Colonic mucosa (tissue), 4 donors: ENCODE measurements around the gene TRAF2. TPM values are rescaled to one million over a fixed set of nuclear protein-coding genes. Genes with fewer than 3 reads are reported as not detected.
"Not testable (repeated sequence)": the region's sequence is repeated elsewhere in the genome, so short reads cannot be mapped to it uniquely, and the experiment has no call there.

ENCODE experiments used
- DNase-seq: peaks from one replicate; pipeline ENCODE4 v3.0.0-alpha.2; 2020
- H3K27ac ChIP-seq: fragments of 200-600 bp; one replicate; pipeline ENCODE4 v1.8.0; 2021
- H3K27me3 ChIP-seq: fragments of 200-600 bp; one replicate; pipeline ENCODE4 v1.8.0; 2021
- H3K36me3 ChIP-seq: fragments of 200-600 bp; one replicate; pipeline ENCODE4 v1.8.0; 2021
- H3K4me1 ChIP-seq: fragments of 200-600 bp; one replicate; pipeline ENCODE4 v1.8.0; 2021; ENCODE audit warnings: mild to moderate bottlenecking
- H3K4me3 ChIP-seq: fragments of 200-600 bp; one replicate; pipeline ENCODE4 v1.8.0; 2021
- H3K9ac ChIP-seq, 2 donors: one replicate each; pipeline ENCODE4 v1.7.0; 2013; ENCODE audit warnings: control low read depth in 2 of 2, low read depth in 2 of 2, low read length in 2 of 2
- H3K9me3 ChIP-seq: fragments of 200-600 bp; one replicate; pipeline ENCODE4 v1.8.0; 2021
- intact Hi-C: fragments of 100-400 bp; cut with DNase I; formaldehyde crosslinking; loops from one replicate; pipeline ENCODE4 v1.14.1; 2022
- total RNA-seq, 2 donors: library from RNA; stranded (reverse); fragmentation: NEBNext Ultra II Directional in 1 of 2; extraction: Animal tissue kit (Norgen Biotek cat#: 25700) in 1 of 2; gene quantifications; one replicate each; pipeline ENCODE4 v1.2.1, GENCODE V29; 2021
- TF ChIP-seq, protein P1 (sequence below): fragments of 200-600 bp; IDR thresholded peaks from one replicate; pipeline ENCODE4 v1.8.0; 2022; ENCODE audit warnings: antibody characterized with exemption, mild to moderate bottlenecking
- donor health status: healthy.
- donor health status: DM: no; HTN: no; CAD: no.
- donor health status: DM: no; HTN: no; CAD: no.

TRAF2 gene
- total RNA-seq, 2 donors from 2014 or later: 22.4 to 50.6 TPM

GRCh38 chr9:136875155-136875554 lies 11.2 kb upstream of the TRAF2 start:
- TF ChIP-seq, protein P1, sequence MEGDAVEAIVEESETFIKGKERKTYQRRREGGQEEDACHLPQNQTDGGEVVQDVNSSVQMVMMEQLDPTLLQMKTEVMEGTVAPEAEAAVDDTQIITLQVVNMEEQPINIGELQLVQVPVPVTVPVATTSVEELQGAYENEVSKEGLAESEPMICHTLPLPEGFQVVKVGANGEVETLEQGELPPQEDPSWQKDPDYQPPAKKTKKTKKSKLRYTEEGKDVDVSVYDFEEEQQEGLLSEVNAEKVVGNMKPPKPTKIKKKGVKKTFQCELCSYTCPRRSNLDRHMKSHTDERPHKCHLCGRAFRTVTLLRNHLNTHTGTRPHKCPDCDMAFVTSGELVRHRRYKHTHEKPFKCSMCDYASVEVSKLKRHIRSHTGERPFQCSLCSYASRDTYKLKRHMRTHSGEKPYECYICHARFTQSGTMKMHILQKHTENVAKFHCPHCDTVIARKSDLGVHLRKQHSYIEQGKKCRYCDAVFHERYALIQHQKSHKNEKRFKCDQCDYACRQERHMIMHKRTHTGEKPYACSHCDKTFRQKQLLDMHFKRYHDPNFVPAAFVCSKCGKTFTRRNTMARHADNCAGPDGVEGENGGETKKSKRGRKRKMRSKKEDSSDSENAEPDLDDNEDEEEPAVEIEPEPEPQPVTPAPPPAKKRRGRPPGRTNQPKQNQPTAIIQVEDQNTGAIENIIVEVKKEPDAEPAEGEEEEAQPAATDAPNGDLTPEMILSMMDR: no peak
- intact Hi-C loops: no loop called here

DNA sequence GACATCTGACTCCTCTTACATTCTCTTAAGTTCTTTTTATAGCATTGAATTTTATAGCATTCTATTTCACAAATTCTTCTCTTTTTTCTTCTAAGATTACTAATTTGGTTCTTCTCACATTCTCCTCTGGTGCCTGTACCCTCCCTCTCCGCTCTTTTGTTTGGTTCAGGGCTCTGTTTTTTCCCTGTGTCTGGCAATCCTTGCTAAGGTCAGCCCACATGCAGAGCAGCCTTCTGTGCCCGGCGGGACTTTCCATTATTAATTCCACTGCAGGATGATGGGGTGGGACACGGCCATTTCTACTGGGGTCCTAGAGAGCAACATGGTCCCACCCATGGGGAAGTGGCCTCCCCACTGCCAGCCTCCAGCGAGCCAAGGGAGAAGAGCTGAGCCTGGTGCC lies 9.8 kb upstream of the TRAF2 start:
- H3K27me3 ChIP-seq: no peaks in the 10 kb centered on the region
- intact Hi-C loops: no loop called here
- H3K4me1 ChIP-seq: no peaks in the 10 kb centered on the region
- H3K27ac ChIP-seq: no peak overlapping the region
- TF ChIP-seq, protein P1: no peak
- DNase-seq: no peak
- H3K9me3 ChIP-seq: no peaks in the 10 kb centered on the region
- no peaks in the 10 kb centered on the region for H3K36me3 ChIP-seq
- H3K4me3 ChIP-seq: no peak overlapping the region
- H3K9ac ChIP-seq: no peak overlapping the region

More at GRCh38 chr9:136875155-136875554, 11.2 kb upstream of the TRAF2 start:
- Histone ChIP-seq H3K4me1 (no peaks in the 10 kb centered on the region), H3K27me3 (no peaks in the 10 kb centered on the region), H3K4me3 (no peak overlapping the region), H3K9ac (no peak overlapping the region), H3K36me3 (no peaks in the 10 kb centered on the region), H3K9me3 (no peaks in the 10 kb centered on the region), H3K27ac (no peak overlapping the region)
- no peak for DNase-seq

DNA sequence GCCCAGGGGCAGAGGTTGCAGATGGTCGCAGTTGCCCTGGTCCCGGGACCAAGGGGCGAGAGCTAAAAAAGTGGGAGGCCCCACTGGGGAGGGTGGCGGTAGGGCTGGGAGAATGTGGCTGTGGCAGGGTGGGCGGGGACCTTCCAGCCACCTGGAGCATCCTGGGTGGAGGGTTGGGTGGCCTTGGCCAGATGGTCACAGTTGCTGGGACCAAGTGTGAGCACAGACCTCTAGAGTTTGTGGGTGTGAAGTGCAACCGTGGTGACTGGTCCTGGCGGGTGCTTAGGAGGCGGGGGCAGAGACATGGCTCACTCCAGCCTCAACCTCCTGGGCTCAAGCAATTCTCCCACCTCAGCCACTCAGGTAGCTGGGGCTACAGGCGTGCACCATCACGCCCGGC lies 5.7 kb upstream of the TRAF2 start:
- Histone ChIP-seq H3K36me3 (no peaks in the 10 kb centered on the region), H3K9ac (no peak overlapping the region), H3K4me3 (no peak overlapping the region), H3K27ac (no peak overlapping the region), H3K4me1 (peaks cover 9% of the 10 kb centered on the region), H3K27me3 (no peaks in the 10 kb centered on the region), H3K9me3 (no peaks in the 10 kb centered on the region)
- TF ChIP-seq, protein P1: no peak
- no peak for DNase-seq
- intact Hi-C loops: loop anchor here (10.0 kb wide), 1 partner anchor 54 kb away; no protein-coding TSS in a partner anchor

DNA sequence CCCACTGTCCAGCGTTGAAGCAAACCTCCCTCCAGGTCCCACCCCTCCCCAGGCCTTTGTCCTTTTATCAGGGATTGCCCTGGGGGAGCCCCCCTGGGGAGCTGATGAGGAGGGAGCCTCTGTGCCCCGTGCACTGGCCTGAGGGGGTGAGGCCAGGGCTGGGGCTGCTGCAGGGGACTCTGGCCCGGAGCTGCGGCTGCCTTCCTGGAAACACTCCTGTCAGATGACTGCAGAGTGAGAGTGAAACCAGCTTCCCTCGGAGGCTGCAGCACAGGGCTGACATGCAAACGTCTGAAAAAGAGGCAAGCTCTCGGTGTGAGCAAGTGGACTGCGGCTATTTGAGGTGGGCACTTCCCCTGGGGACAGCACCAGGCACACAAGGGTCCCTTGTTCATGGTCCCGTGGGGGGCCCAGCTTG lies 4.6 kb upstream of the TRAF2 start:
- no peak for DNase-seq
- Histone ChIP-seq H3K36me3 (no peaks in the 10 kb centered on the region), H3K27me3 (no peaks in the 10 kb centered on the region), H3K4me1 (peaks cover 9% of the 10 kb centered on the region), H3K27ac (peak overlapping the region; percentile 75), H3K9ac (peak overlapping the region; percentile 27 to 70), H3K9me3 (no peaks in the 10 kb centered on the region), H3K4me3 (peak overlapping the region; percentile 15)
- TF ChIP-seq, protein P1: no peak
- intact Hi-C loops: loop anchor here (10.0 kb wide), 1 partner anchor 53 kb away; no protein-coding TSS in a partner anchor

- Histone ChIP-seq H3K9me3 (no peaks in the 10 kb centered on the region), H3K27ac (peak overlapping the region; percentile 75), H3K4me1 (peaks cover 9% of the 10 kb centered on the region), H3K4me3 (peak overlapping the region; percentile 15), H3K27me3 (no peaks in the 10 kb centered on the region), H3K36me3 (no peaks in the 10 kb centered on the region), H3K9ac (peak overlapping the region; percentile 13 to 70)
- peak; percentile 69 for DNase-seq
- intact Hi-C loops: loop anchor here (10.0 kb wide), 1 partner anchor 52 kb away; no protein-coding TSS in a partner anchor
- TF ChIP-seq, protein P1: no peak
These were observed 4.0 kb upstream of the TRAF2 start for GRCh38 chr9:136882109-136882946.

DNA sequence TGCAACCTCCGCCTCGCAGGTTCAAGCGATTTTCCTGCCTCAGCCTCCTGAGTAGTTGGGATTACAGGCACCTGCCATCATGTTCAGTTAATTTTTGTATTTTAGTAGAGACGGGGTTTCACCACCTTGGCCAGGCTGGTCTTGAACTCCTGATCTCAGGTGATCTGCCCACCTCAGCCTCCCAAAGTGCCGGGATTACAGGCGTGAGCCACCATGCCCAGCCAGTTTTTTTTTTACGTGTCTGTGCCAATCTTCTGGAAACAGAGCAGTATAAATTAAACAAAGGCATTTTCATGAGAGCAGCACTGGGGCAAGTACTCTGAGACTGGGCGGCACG lies 3.4 kb upstream of the TRAF2 start:
- not testable (repeated sequence) for H3K27me3 ChIP-seq, DNase-seq, H3K4me3 ChIP-seq, H3K9me3 ChIP-seq, H3K36me3 ChIP-seq, H3K4me1 ChIP-seq, H3K9ac ChIP-seq
- H3K27ac ChIP-seq: peak overlapping the region; percentile 75
- intact Hi-C loops: loop anchor here (10.0 kb wide), 1 partner anchor 52 kb away; no protein-coding TSS in a partner anchor

DNA sequence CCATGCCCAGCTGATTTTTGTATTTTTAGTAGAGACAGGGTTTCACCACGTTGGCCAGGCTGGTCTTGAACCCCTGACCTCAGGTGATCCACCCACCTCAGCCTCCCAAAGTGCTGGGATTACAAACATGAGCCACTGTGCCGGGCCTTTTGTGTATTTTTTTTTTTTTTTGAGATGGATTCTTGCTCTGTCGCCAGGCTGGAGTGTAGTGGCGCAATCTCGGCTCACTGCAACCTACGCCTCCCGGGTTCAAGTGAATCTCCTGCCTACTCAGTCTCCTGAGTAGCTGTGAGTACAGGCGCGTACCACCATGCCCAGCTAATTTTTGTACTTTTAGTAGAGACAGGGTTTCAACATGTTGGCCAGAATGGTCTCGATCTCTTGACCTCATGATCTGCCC lies 2.6 kb upstream of the TRAF2 start:
- not testable (repeated sequence) for H3K4me1 ChIP-seq, H3K27ac ChIP-seq, H3K9me3 ChIP-seq, H3K9ac ChIP-seq, H3K36me3 ChIP-seq, H3K4me3 ChIP-seq, H3K27me3 ChIP-seq, DNase-seq
- intact Hi-C loops: loop anchor here (10.0 kb wide), 1 partner anchor 51 kb away; no protein-coding TSS in a partner anchor
